ENCODE measurements around the gene SYNPO2L. TPM values are rescaled to one million over a fixed set of nuclear protein-coding genes. Genes with fewer than 3 reads are reported as not detected.

Gene SYNPO2L
- total RNA-seq, 1 donor from 2014 or later, result not detected

- no peaks in the 10 kb centered on the region for H3K36me3 Mint-ChIP-seq (ENCODE audit: low read depth)
- ChIA-PET POLR2A (no interaction called here), CTCF (no interaction called here)
- H3K4me1 Mint-ChIP-seq, result no peaks in the 10 kb centered on the region
- TF ChIP-seq, protein P1, sequence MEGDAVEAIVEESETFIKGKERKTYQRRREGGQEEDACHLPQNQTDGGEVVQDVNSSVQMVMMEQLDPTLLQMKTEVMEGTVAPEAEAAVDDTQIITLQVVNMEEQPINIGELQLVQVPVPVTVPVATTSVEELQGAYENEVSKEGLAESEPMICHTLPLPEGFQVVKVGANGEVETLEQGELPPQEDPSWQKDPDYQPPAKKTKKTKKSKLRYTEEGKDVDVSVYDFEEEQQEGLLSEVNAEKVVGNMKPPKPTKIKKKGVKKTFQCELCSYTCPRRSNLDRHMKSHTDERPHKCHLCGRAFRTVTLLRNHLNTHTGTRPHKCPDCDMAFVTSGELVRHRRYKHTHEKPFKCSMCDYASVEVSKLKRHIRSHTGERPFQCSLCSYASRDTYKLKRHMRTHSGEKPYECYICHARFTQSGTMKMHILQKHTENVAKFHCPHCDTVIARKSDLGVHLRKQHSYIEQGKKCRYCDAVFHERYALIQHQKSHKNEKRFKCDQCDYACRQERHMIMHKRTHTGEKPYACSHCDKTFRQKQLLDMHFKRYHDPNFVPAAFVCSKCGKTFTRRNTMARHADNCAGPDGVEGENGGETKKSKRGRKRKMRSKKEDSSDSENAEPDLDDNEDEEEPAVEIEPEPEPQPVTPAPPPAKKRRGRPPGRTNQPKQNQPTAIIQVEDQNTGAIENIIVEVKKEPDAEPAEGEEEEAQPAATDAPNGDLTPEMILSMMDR (IDR thresholded peaks at IDR 0.05), result no peak
- no peaks in the 10 kb centered on the region for H3K9me3 Mint-ChIP-seq
- no peak for ATAC-seq (ENCODE audit: low read depth)
- no peak overlapping the region for H3K27ac Mint-ChIP-seq
- H3K4me3 Mint-ChIP-seq, result no peak overlapping the region
- intact Hi-C loops (cut with micrococcal nuclease), result no loop called here
- DNase-seq, result no peak
- no peaks in the 10 kb centered on the region for H3K27me3 Mint-ChIP-seq
Observed at GRCh38 chr10:73614720-73615119, 41.1 kb downstream of the SYNPO2L start.

DNA sequence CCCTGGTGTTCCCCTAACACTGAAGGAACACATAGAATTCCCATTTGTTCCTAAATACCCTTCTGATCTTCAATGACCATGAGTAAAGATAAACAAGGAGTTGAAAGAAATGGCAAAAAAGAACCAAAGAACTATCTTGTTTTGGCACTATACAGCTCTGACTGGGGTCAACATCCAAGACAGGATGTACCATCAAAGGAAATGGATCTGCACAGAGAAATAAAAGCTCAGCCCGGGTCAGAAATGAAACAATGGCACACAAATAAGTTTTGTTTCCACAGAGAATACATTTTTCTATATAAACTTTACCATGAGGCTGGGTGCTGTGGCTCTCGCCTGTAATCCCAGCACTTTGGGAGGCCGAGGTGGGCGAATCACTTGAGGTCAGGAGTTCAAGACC lies 46.7 kb downstream of the SYNPO2L start:
- ChIA-PET POLR2A (no interaction called here), CTCF (no interaction called here)
- Mint-ChIP-seq H3K27me3 (no peaks in the 10 kb centered on the region), H3K4me3 (no peak overlapping the region), H3K36me3 (ENCODE audit: low read depth) (no peaks in the 10 kb centered on the region), H3K9me3 (no peaks in the 10 kb centered on the region), H3K27ac (no peak overlapping the region), H3K4me1 (no peaks in the 10 kb centered on the region)
- TF ChIP-seq, protein P1 (IDR thresholded peaks at IDR 0.05), result no peak
- ATAC-seq (ENCODE audit: low read depth) (no peak), DNase-seq (no peak)
- intact Hi-C loops (cut with micrococcal nuclease), result no loop called here

- TF ChIP-seq, protein P1 (IDR thresholded peaks at IDR 0.05), result no peak
- ChIA-PET CTCF (interaction anchor here (1.0 kb wide), 1 partner anchor 42 kb away, joined by 3 read pairs; no protein-coding TSS in a partner anchor), POLR2A (interaction anchor here (0.6 kb wide), 1 partner anchor 15 kb away, joined by 5 read pairs; no protein-coding TSS in a partner anchor)
- Mint-ChIP-seq H3K36me3 (ENCODE audit: low read depth) (no peaks in the 10 kb centered on the region), H3K4me1 (no peaks in the 10 kb centered on the region), H3K27me3 (no peaks in the 10 kb centered on the region), H3K4me3 (no peak overlapping the region), H3K9me3 (no peaks in the 10 kb centered on the region), H3K27ac (no peak overlapping the region)
- DNase-seq (no peak), ATAC-seq (ENCODE audit: low read depth) (no peak)
- intact Hi-C loops (cut with micrococcal nuclease), result no loop called here
Observed at GRCh38 chr10:73601486-73601921, 54.3 kb downstream of the SYNPO2L start.

GRCh38 chr10:73597346-73597745 lies 58.5 kb downstream of the SYNPO2L start:
- no peak overlapping the region for H3K4me3 Mint-ChIP-seq
- ATAC-seq (ENCODE audit: low read depth) (no peak), DNase-seq (no peak)
- no peaks in the 10 kb centered on the region for H3K36me3 Mint-ChIP-seq (ENCODE audit: low read depth)
- no peaks in the 10 kb centered on the region for H3K4me1 Mint-ChIP-seq
- no peak overlapping the region for H3K27ac Mint-ChIP-seq
- CTCF ChIA-PET, result no interaction called here
- H3K27me3 Mint-ChIP-seq, result no peaks in the 10 kb centered on the region
- no peaks in the 10 kb centered on the region for H3K9me3 Mint-ChIP-seq
- intact Hi-C loops (cut with micrococcal nuclease), result no loop called here
- POLR2A ChIA-PET, result no interaction called here
- TF ChIP-seq, protein P1 (IDR thresholded peaks at IDR 0.05), result no peak

Other genes starting within 250 kb of the SYNPO2L start
- gene ANXA7, start 242.0 kb downstream of the SYNPO2L start, total RNA-seq, result 150 TPM in 2 replicates
- gene MSS51, start 222.5 kb downstream of the SYNPO2L start, total RNA-seq, result 4.0 and 5.2 TPM in 2 replicates
- 41.4 and 43.3 TPM in 2 replicates for gene PPP3CB, start 160.0 kb downstream of the SYNPO2L start, total RNA-seq
- 9.0 and 10.8 TPM in 2 replicates for gene USP54, start 64.7 kb downstream of the SYNPO2L start, total RNA-seq
- not detected in 2 replicates for gene MYOZ1, start 14.6 kb downstream of the SYNPO2L start, total RNA-seq
- gene AGAP5, start 42.1 kb upstream of the SYNPO2L start, total RNA-seq, result 9.5 and 15.0 TPM in 2 replicates
- gene SEC24C, start 88.3 kb upstream of the SYNPO2L start, total RNA-seq, result 78.5 and 89.8 TPM in 2 replicates
- gene CHCHD1, start 126.0 kb upstream of the SYNPO2L start, total RNA-seq, result 19.3 and 24.2 TPM in 2 replicates
- 67.5 and 93.0 TPM in 2 replicates for gene ZSWIM8, start 129.6 kb upstream of the SYNPO2L start, total RNA-seq
- gene NDST2, start 155.6 kb upstream of the SYNPO2L start, total RNA-seq, result 59.4 and 61.7 TPM in 2 replicates
- gene CAMK2G, start 218.5 kb upstream of the SYNPO2L start, total RNA-seq, result 17.8 and 19.9 TPM in 2 replicates